Activated T-helper 1 cell treated with anti-CD3 and anti-CD28 coated beads, Interleukin-2, amount 50 U/mL, for 16 hours (primary cell): Measurements from ENCODE around the gene HDAC1.
A peak's percentile ranks its signal among the peaks of the same experiment; 100 is the strongest.
"Not testable (repeated sequence)": the region's sequence is repeated elsewhere in the genome, so short reads cannot be mapped to it uniquely, and the experiment has no call there.

ENCODE experiments used
- DNase-seq, 2 donors: peaks; one replicate each; pipeline ENCODE4 v3.0.0-alpha.2; 2020; ENCODE audit warnings: low read depth in 1 of 2, low spot score in 1 of 2

HDAC1 gene

GRCh38 chr1:32345289-32345827 is 53.5 kb downstream of the HDAC1 start:
- DNase-seq, result no peak

DNA sequence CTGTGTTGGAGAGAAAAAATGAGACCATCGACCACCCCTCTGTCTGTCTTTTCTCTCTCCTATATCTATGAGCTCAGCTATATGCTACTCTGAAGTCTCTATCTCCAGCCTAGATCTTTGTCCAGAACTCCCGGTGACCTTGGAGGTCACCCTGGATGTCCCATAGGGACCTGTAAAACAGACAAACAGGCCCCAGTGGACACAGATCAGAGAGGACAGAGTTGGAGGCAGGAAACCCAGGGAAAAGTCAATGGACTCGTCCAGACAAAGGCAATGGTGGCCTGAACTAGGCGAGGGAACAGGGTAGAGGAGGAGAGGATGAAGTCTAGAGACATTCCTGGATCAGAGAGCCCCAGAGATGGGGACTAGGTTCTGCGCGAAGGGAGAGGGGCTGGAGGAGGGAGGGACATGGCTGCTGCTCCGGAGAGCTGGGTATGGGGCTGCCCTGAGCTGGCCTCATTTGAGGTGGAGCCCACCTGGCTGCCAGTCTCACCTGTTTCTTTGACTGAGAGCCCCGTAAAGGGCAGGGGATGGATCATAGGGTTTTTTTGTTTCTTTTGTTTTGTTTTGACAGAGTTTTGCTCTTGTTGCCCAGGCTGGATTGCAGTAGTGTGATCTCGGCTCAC is 54.8 kb downstream of the HDAC1 start:
- DNase-seq, result no peak

GRCh38 chr1:32349211-32349708 is 57.4 kb downstream of the HDAC1 start:
- DNase-seq, result no peak

GRCh38 chr1:32350785-32351398 is 59.0 kb downstream of the HDAC1 start:
- peak; percentile 59 to 68 for DNase-seq

DNA sequence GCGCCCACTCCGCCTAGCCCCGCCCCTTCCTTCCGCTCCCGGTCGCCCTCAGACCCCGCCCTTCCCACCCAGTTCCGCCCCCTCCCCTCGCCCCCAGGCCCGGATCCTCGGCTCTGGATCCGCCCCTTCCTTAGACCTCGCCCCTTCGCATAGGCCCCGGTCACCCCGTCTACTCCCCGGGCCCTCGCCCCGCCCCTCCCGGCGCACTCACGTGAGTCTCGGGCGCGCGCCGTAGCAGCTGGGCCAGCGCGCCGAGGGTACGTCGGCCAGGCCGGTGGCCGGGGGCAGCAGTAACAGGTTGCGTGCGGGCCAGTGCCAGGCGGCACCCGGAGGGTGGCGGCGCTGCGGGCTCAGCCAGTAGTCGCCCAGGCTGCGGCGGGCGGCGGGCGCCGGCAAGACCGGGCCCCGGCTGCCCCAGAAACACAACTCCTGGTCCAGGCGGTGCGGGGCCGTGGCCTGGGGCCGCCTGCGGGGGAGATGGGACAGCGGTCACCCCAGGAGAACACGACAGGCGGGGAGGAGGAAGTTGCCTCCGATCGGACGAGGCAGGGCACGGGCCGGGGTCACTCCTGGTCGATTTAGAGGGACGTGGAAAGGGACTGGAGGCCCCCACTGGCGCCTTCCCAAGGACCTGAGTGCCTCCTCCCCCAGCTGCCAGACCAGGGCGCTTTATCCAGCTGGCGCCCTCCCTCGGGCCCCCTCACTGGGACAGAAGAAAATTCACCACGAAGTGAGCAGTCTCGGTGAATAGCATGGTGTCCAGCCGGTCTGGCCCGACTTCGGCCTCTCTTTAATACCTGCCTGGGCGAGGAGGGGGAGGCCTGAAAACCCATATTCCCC is 59.7 kb downstream of the HDAC1 start:
- peak; percentile 83 to 86 for DNase-seq

DNA sequence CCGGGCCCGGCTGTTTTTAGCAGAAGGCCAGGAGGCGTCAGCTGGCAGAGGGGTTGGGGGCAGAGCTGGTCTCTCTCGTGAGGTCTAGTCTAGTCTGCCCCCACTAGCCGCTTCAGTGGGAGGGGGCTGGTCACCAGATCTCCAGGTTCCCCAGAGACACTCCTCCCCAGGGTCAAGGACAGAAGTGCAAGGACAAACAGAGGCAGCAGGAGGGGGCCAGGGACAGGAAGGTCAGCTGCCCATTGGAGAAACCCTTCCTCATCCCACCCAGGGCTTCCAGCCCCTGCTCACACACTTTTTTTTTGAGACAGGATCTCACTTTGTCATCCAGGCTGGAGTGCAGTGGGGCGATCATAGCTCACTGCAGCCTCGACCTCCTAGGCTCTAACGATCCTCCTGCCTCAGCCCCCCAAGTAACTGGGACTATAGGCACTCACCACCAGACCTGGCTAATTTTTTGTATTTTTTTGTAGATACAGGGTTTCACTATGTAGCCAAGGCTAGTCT is 60.4 kb downstream of the HDAC1 start:
- no peak for DNase-seq

DNA sequence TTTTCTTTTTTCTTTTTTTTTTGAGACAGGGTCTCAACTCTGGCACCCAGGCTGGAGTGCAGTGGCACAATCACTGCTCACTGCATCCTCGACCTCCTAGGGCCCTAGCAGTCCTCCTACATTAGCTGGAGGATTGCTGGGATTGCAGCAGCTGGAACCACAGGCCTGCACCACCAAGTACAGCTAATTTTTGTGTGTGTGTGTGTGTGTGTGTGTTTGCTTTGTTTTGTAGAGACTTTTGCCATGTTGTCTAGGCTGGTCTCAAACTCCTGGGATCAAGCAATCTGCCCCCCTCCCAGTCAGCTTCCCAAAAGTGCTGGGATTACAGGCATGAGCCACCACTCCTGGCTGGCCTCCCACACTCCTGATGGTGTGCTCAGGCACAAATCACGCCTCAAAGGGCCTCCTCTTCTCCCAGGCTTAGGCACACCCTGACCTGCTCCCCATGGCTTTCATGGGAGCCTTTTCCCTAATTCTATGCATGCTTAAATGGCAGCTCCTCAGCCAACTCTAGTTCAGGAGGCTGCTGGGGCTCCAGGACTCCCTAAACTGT is 61.0 kb downstream of the HDAC1 start:
- DNase-seq, result no peak

DNA sequence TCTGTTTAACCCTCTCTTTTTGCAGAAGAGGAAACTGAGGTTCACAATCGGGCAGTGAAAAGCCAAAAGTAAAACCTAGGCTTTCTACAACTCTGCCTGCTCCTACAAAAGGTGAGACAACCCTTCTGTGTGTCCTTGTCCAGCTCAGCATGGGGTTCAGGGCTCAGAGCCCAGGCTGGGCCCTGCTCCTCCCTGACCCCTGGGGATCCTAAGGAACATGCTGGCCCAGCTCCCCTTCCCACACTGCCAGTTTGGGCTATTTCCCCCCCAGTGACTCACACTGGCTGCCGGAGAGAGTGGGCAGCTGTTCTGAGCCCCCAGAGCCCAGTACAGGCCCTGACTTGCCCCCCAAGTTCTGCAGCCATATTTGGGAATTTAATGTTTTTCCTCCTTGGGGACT is 61.5 kb downstream of the HDAC1 start:
- no peak for DNase-seq

- DNase-seq, result no peak
Observed at GRCh38 chr1:32353886-32354570, 62.1 kb downstream of the HDAC1 start.

DNA sequence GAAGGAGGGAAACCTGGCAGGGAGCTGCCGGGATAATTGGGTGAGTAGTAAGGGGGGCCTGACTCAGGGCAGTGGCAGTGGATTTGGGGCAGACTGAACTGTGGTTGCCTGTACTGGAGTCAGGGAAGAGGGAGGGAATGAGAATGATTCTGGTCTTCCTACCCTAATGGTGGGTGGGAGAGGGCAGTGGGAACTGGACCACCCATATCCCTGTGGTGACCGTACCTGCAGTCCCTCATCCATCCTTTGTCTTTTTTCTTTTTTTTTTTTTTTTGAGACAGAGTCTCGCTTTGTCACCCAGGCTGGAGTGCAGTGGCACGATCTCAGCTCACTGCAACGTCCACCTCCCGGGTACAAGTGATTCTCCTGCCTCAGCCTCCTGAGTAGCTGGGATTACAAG is 63.9 kb downstream of the HDAC1 start:
- DNase-seq, result not testable (repeated sequence)

DNA sequence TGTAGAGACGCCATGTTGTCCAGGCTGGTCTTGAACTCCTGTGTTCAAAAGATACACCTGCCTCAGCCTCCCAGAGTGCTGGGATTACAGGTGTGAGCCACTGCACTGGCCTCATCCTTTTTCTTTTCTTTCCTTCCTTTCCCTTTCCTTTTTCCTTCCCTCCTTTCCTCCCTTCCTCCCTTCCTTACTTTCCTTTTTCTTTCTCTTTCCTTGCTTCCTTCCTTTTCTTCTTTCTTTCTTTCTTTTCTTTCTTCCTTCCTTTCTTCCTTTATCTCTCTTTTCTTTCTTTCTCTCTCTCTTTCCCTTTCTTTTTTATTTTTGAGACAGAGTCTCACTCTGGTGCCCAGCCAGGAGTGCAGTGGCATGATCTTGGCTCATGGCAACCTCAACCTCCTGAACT is 64.6 kb downstream of the HDAC1 start:
- DNase-seq, result no peak

GRCh38 chr1:32357614-32358013 is 65.7 kb downstream of the HDAC1 start:
- no peak for DNase-seq

DNA sequence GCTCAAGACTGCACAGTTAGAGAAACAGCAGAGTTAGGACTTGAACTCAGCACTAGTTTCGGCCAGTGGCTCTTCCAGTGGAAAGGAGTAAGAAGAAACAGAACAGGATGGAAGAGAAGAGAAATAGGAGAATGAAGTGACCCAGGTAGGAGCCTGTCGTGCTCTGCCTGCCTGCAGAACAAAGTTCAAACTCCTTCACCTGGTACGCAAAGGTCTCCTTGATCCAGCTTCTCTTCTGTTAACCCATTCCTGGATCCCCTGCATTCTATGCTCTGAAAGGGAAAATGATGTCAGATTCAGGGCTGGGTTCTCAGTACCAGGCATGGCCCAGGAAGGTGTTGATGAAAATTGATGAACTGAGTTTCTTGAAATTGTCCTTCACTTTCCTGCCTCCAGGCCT is 66.6 kb downstream of the HDAC1 start:
- DNase-seq, result no peak

DNA sequence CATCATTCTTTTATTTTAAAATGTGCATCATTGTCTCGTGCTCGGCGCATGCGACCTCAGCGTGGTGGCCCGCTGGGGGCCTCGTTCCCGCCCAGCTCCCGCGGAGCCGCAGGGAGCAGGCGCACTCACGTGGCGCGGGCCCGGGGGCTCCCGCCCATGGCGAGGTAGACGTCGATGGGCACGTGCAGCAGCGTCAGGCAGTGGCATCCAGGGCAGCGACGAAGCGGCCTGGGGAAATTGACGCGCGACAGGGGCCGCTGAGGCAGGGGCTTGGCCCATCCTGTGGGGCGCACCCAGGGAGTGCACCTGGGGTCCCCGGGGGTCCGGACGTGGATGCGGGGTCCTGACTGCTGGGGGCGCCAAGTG is 69.4 kb downstream of the HDAC1 start:
- no peak for DNase-seq

- no peak for DNase-seq
Observed at GRCh38 chr1:32361674-32362473, 70.0 kb downstream of the HDAC1 start.

- no peak for DNase-seq
Observed at GRCh38 chr1:32362474-32363313, 70.8 kb downstream of the HDAC1 start, which contains the start of the genes FAM229A and TSSK3. Gene FAM229A, minus strand, starts transcription at chr1:32362485. Its CDS starts 394 bp downstream, at chr1:32362091. Gene TSSK3, plus strand, starts transcription at chr1:32362539. Its CDS starts 163 bp downstream, at chr1:32362702.

DNA sequence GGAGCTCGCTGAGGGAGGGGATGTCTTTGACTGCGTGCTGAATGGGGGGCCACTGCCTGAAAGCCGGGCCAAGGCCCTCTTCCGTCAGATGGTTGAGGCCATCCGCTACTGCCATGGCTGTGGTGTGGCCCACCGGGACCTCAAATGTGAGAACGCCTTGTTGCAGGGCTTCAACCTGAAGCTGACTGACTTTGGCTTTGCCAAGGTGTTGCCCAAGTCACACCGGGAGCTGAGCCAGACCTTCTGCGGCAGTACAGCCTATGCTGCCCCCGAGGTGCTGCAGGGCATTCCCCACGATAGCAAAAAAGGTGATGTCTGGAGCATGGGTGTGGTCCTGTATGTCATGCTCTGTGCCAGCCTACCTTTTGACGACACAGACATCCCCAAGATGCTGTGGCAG is 71.8 kb downstream of the HDAC1 start:
- no peak for DNase-seq

DNA sequence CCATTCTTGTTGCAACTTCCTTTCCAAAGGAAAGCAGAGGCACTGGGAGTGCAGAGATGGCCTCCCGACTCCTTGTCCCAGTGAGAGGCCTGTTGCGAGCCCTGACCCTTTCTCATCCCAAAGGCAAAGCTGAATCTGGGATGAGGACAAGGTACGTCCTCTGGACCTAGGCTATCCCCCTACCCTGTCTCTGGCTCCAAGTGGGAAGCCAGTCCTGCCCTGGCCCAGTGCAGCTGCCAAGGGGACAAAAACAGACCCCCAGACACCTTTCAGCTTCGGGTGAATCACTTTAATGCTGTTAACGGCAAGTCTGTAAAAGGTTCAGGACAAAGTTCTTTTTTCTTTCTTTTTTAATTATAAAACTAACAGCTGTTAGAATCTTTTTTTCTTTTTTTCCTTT is 73.0 kb downstream of the HDAC1 start:
- DNase-seq, result no peak

DNA sequence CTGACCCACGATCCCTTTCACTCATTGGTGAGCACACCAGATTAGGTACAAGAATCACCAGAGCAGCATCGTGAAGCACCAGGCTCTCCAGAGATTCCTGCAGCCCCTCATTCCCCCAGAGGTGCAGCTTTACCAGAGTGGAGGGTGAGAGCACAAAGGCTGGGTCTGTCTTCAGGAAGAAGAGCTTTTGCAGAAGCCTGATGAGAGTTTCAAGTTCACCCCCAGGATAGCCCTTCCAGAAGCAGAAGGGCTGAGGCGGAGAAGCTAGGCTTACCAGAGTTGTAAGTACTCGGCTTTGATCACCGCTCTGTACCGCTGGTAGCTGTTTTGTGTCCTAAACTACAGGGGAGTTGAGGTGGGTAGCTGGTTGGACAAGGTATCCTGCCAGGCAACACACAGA is 73.6 kb downstream of the HDAC1 start:
- no peak for DNase-seq
